Measurements from ENCODE around the gene LCE1A.

Gene LCE1A

DNA sequence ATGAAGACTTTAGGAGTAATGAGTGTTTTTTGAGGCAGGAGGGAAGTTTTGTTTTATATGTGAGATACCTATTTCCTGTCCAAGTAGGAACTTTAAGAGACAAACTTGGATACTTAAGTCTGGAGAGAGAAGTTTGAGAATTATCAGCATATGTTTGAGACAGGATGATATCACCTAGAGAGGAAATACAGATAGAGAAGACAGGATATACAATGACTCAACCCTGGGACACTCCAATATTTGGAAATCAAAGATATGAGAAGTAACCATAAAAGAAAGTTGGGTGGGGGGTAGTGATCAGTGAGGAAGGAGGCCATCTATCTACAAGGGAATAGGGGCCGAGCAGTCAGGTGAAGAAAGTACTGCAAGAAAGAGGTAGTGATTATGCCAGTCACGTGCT lies 39.0 kb downstream of the LCE1A start:
- Histone ChIP-seq H3K27me3 (ENCODE audit: control insufficient read depth, insufficient read depth, low read length, poor library complexity, severe bottlenecking) (no peaks in the 10 kb centered on the region), H3K4me3 (ENCODE audit: insufficient read depth, low read depth, low read length) (no peak overlapping the region), H3K4me1 (ENCODE audit: control insufficient read depth, insufficient read depth, low read length) (no peaks in the 10 kb centered on the region), H3K27ac (ENCODE audit: insufficient read depth, low read depth, low read length, poor library complexity, severe bottlenecking) (no peak overlapping the region), H3K36me3 (ENCODE audit: control insufficient read depth, insufficient read depth, low read length) (no peaks in the 10 kb centered on the region), H3K9me3 (ENCODE audit: control insufficient read depth, low read length) (peaks cover 6% of the 10 kb centered on the region)
- 68 to 69% methylated on average over 2 of the region's 2 CpGs for WGBS, 2 experiments

DNA sequence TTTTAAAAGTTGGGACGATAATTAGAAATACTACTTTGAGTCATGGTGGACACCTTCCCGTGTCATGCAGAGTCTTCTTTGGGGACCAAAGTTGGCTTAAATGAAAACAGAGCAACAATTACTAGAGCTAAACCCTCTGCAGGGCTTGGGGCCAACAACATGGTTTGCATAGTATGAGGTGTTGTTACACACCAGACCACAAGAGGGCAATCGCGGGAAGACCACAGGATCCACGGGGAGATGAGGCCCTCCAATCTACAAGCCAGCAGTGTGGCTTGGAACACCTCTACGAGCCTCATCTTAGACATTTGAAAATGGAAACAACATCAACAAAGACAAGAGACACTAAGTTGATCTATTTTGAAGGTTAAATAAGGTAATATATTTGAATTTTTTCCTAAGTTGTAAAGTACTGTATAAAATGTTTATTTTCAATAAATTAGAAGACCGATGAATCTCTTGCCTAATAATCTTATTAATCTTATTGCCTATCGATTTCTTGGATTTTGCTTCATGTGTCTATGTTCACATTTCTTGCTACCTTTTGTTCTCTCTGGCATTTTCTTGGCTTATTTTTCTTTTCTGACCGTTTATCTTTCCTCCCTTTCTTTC lies 42.6 kb downstream of the LCE1A start:
- H3K4me1 ChIP-seq (ENCODE audit: control insufficient read depth, insufficient read depth, low read length), result no peaks in the 10 kb centered on the region

GRCh38 chr1:152870831-152871730 lies 43.8 kb downstream of the LCE1A start:
- Histone ChIP-seq H3K9me3 (ENCODE audit: control insufficient read depth, low read length) (no peaks in the 10 kb centered on the region), H3K27me3 (ENCODE audit: control insufficient read depth, insufficient read depth, low read length, poor library complexity, severe bottlenecking) (no peaks in the 10 kb centered on the region), H3K4me1 (ENCODE audit: control insufficient read depth, insufficient read depth, low read length) (no peaks in the 10 kb centered on the region), H3K36me3 (ENCODE audit: control insufficient read depth, insufficient read depth, low read length) (no peaks in the 10 kb centered on the region), H3K4me3 (ENCODE audit: insufficient read depth, low read depth, low read length) (no peak overlapping the region), H3K27ac (ENCODE audit: insufficient read depth, low read depth, low read length, poor library complexity, severe bottlenecking) (no peak overlapping the region)
- 59% methylated on average over 16 of the region's 17 CpGs for WGBS, 2 experiments

More for the DNA sequence above, 42.6 kb downstream of the LCE1A start:
- WGBS, 2 experiments, result 37 to 41% methylated on average over 9 of the region's 9 CpGs
- no peak overlapping the region for H3K4me3 ChIP-seq (ENCODE audit: insufficient read depth, low read depth, low read length)
- H3K27ac ChIP-seq (ENCODE audit: insufficient read depth, low read depth, low read length, poor library complexity, severe bottlenecking), result no peak overlapping the region
- no peaks in the 10 kb centered on the region for H3K36me3 ChIP-seq (ENCODE audit: control insufficient read depth, insufficient read depth, low read length)
- peaks cover 6% of the 10 kb centered on the region for H3K9me3 ChIP-seq (ENCODE audit: control insufficient read depth, low read length)
- no peaks in the 10 kb centered on the region for H3K27me3 ChIP-seq (ENCODE audit: control insufficient read depth, insufficient read depth, low read length, poor library complexity, severe bottlenecking)

GRCh38 chr1:152871731-152872126 lies 44.5 kb downstream of the LCE1A start:
- Histone ChIP-seq H3K9me3 (ENCODE audit: control insufficient read depth, low read length) (no peaks in the 10 kb centered on the region), H3K27ac (ENCODE audit: insufficient read depth, low read depth, low read length, poor library complexity, severe bottlenecking) (no peak overlapping the region)
- WGBS, 2 experiments, result 85 to 86% methylated on average over 6 of the region's 6 CpGs

DNA sequence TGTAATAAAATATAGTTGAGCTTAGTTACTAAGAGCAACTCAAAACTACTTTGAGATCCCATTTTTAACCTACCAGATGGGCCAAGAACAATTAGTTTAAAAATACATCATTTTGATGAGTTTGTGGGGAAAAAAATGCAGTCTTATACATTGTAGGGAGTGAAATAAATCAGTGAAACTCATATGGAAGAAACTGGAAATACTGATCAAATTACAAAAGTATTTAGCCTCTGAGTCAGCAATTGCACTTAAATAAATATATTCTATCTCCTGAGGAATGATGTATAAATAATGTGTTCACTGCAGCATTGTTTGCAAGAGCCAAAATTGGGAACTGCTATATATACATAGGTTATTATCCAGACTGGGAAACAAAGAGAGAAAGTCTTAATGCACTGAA lies 46.2 kb downstream of the LCE1A start:
- H3K27me3 ChIP-seq (ENCODE audit: control insufficient read depth, insufficient read depth, low read length, poor library complexity, severe bottlenecking), result no peaks in the 10 kb centered on the region
- no peaks in the 10 kb centered on the region for H3K9me3 ChIP-seq (ENCODE audit: control insufficient read depth, low read length)
- no peaks in the 10 kb centered on the region for H3K36me3 ChIP-seq (ENCODE audit: control insufficient read depth, insufficient read depth, low read length)
- no peaks in the 10 kb centered on the region for H3K4me1 ChIP-seq (ENCODE audit: control insufficient read depth, insufficient read depth, low read length)
- H3K4me3 ChIP-seq (ENCODE audit: insufficient read depth, low read depth, low read length), result no peak overlapping the region
- H3K27ac ChIP-seq (ENCODE audit: insufficient read depth, low read depth, low read length, poor library complexity, severe bottlenecking), result no peak overlapping the region

More at GRCh38 chr1:152871731-152872126, 44.5 kb downstream of the LCE1A start:
- H3K4me3 ChIP-seq (ENCODE audit: insufficient read depth, low read depth, low read length), result no peak overlapping the region
- H3K36me3 ChIP-seq (ENCODE audit: control insufficient read depth, insufficient read depth, low read length), result no peaks in the 10 kb centered on the region
- no peaks in the 10 kb centered on the region for H3K4me1 ChIP-seq (ENCODE audit: control insufficient read depth, insufficient read depth, low read length)
- no peaks in the 10 kb centered on the region for H3K27me3 ChIP-seq (ENCODE audit: control insufficient read depth, insufficient read depth, low read length, poor library complexity, severe bottlenecking)

- WGBS, 2 experiments, result 75 to 79% methylated on average over 1 of the region's 1 CpG
- Histone ChIP-seq H3K27me3 (ENCODE audit: control insufficient read depth, insufficient read depth, low read length, poor library complexity, severe bottlenecking) (no peaks in the 10 kb centered on the region), H3K27ac (ENCODE audit: insufficient read depth, low read depth, low read length, poor library complexity, severe bottlenecking) (no peak overlapping the region), H3K4me3 (ENCODE audit: insufficient read depth, low read depth, low read length) (no peak overlapping the region), H3K36me3 (ENCODE audit: control insufficient read depth, insufficient read depth, low read length) (no peaks in the 10 kb centered on the region), H3K9me3 (ENCODE audit: control insufficient read depth, low read length) (no peaks in the 10 kb centered on the region), H3K4me1 (ENCODE audit: control insufficient read depth, insufficient read depth, low read length) (no peaks in the 10 kb centered on the region)
Observed at GRCh38 chr1:152876827-152877226, 49.6 kb downstream of the LCE1A start.

All from ectodermal cell (in vitro differentiated cells).